HG02840 (cell line): ENCODE measurements around the gene NOX4.
"Not testable (repeated sequence)": the region's sequence is repeated elsewhere in the genome, so short reads cannot be mapped to it uniquely, and the experiment has no call there.

Experiments
- ATAC-seq: cut with Tn5 transposase; IDR thresholded peaks from one replicate; pipeline ENCODE4 v1.9.1; 2021; ENCODE audit warnings: mild to moderate bottlenecking, moderate library complexity, moderate number of reproducible peaks; ENCODE audit not compliant: unreplicated experiment, low FRiP score

The NOX4 gene

GRCh38 chr11:89321401-89321800 lies 169.8 kb downstream of the NOX4 start:
- no peak for ATAC-seq

- ATAC-seq: not testable (repeated sequence)
Measured at GRCh38 chr11:89310607-89311006, 180.6 kb downstream of the NOX4 start.

DNA sequence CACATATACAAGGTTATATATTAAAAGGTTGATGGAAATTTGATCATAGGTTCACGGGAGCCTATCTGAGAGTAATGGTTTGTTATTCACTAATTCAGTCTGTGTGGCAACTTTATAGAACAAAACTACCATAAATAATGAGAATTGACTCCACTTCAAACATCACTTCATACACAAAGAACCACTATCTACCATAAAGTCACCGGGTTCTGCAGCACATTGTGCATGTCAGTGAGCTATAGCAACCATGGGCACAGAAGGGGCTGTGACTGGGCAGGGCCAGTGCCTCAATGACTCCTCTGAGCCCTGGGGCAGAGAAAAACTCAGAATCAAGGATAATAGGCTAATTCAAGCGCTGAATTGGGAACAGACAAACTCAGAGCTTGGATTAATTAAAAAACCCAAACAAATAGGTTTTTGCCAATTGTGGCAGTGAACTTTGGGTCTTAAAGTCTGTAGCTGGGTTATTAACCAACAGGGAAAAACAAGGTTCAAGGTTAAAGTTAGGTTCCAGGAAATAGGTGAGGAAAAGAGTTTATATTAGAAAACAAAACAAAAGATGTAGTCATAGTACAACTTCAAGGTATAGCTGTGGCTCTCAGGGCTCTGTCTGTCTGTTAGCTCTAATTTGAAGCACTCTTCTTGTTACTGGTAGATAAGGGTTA lies 181.7 kb downstream of the NOX4 start:
- ATAC-seq: not testable (repeated sequence)

DNA sequence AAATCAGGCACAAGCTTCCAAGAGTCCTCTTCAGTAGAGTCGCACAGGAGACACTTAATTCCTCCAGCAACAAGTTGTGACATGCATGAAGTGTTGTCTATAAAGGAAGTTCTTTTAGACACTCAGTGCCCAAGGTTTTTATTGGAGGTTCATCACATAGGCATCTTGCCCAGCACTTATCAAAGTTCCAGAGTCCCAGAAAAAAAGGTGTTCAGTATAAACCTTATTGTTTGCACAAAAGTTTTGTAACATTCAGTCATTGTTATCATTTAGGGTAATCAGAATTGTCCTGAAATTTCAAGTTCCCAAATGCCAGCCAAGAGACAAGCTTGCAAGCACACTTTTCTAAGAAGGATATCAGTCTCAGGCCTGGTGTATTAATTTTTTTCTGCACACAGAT lies 182.9 kb downstream of the NOX4 start:
- not testable (repeated sequence) for ATAC-seq

DNA sequence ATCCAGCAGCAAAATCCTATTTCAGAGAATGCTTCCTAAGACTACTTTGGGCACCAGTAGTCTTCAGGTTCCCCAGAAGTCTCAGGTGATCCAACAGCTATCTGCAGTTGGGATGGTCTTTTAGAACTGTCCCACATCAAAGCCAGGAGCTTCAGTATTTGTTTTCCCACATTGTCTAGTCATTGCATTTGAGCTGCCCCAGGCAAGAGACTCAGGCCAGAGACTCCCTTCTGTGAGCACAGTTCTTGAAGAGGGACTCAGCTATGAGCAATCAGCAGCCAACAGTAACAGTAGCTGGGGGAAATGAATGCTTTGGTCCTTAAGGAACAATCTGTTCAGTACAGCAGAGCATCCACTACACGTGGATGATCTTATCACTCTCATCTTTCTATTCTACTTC lies 188.1 kb downstream of the NOX4 start:
- not testable (repeated sequence) for ATAC-seq

GRCh38 chr11:89295023-89295422 lies 196.2 kb downstream of the NOX4 start:
- not testable (repeated sequence) for ATAC-seq

GRCh38 chr11:89293965-89294679 lies 197.1 kb downstream of the NOX4 start:
- no peak for ATAC-seq

- ATAC-seq: not testable (repeated sequence)
Measured at GRCh38 chr11:89288004-89288403, 203.2 kb downstream of the NOX4 start.

DNA sequence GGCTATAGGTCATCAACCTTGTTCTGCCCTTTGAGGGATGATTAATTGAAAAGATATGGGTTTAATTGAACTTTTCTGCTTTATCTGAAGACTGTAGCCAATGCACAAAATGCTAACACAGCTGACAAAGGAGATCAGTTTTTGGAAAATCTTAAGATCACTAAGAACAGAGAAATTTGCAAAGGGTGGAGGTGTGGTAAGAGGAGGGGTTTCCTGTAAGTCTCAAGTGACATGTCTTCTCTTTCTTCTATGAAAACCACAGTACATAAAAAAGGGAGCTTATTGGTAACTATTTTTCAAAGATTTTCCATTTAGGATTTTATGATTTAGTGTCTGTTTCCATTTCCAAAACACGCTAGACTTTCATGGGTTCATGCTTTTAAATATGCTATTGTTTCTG lies 204.6 kb downstream of the NOX4 start:
- not testable (repeated sequence) for ATAC-seq

DNA sequence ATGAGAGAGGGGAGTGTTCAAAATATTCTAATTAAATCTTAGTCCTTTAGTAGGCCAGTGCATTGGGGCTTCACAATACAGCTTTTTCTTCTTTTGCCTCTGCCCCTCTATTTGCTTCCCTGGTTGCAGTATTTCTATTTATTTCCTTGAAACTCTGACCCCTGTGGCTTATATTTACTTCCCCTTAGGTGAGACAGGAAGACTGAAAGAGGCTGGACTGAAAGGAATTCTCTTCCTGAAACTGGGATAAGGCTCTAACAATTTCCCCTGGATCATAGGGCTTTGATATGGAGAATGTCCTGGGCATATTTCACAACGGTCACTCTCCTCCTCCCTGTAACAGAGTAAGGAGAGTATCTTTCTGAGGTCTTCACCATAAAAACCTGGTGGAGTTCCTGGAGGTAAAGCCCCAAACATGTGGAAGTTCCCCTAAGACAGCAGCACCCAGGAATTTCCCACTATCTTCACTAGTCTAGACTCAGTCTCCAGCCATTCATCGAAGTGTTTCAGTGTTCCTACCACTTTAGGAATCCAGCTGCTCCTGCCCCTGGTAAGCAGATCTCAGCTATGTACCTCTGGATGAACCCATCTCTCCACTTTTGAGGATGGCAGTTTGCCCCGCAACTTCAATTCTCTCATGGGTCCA lies 210.0 kb downstream of the NOX4 start:
- not testable (repeated sequence) for ATAC-seq

DNA sequence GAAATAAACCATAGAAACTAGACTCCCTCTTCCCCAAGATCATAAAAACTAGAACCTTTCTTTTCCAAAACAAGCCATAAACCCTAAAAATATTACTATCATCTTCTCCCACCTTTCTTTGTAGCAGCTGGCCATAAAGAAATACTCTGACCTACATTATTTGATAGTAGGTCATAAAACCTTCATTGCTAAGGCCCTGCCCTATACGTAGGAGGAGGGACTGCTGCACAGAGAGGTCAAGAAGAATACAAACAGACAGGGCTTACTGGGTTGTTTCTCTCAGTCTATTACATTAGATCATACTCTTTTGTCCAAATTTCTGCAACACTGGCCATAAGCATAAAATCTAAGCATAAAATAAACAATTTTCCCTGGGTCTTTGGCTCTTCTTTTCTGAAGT lies 212.0 kb downstream of the NOX4 start:
- no peak for ATAC-seq

GRCh38 chr11:89275966-89276365 lies 215.2 kb downstream of the NOX4 start:
- no peak for ATAC-seq
